ENCODE results near the gene GPI. TPM values are rescaled to one million over a fixed set of nuclear protein-coding genes. Genes with fewer than 3 reads are reported as not detected.

The GPI gene
- total and polyA plus RNA-seq, 2 of the 8 experiments (the other 6 are each of a cell fraction or from before 2014, with no cell fraction given): 171 to 360 TPM

- Histone ChIP-seq H2BK120ac (replicated peaks; ENCODE audit: low read depth, low read length) (no peak overlapping the region), H4K5ac (ENCODE audit: insufficient read length, low read depth, low read length) (no peak overlapping the region), H2BK20ac (ENCODE audit: low read length) (no peak overlapping the region), H3K4me2 (ENCODE audit: insufficient read depth in 1 of 2, low read depth in 2 of 2, low read length in 2 of 2) (no peak overlapping the region), H3K27ac (ENCODE audit: low read depth, low read length) (no peak overlapping the region), H3K27me3 (replicated peaks in 1 of 4; ENCODE audit: control insufficient read depth in 3 of 4, extremely low read depth in 1 of 4, insufficient read depth in 3 of 4, low read length in 3 of 4) (no peaks in the 10 kb centered on the region), H3K36me3 (ENCODE audit: control insufficient read depth in 2 of 4, insufficient read depth in 4 of 4, low read length in 3 of 4) (peaks cover 7 to 22% (median 14%) of the 10 kb centered on the region in 4 experiments), H2BK15ac (ENCODE audit: low read length) (no peak overlapping the region), H4K91ac (replicated peaks; ENCODE audit: insufficient read length, low read length) (no peak overlapping the region), H3K9ac (replicated peaks in 1 of 4; ENCODE audit: extremely low read depth in 1 of 4, low read depth in 3 of 4, low read length in 3 of 4) (no peak overlapping the region), H3K9me3 (ENCODE audit: insufficient read depth in 2 of 2, low read depth in 1 of 2, low read length in 1 of 2) (no peaks in the 10 kb centered on the region), H4K20me1 (replicated peaks in 1 of 2; ENCODE audit: control insufficient read depth in 1 of 2, insufficient read depth in 2 of 2, low read length in 2 of 2) (no peaks in the 10 kb centered on the region), H3K4me3 (ENCODE audit: extremely low read depth in 1 of 4, insufficient read depth in 2 of 4, low read depth in 3 of 4, low read length in 4 of 4) (no peak overlapping the region), H3K23me2 (ENCODE audit: low read depth, low read length) (no peaks in the 10 kb centered on the region), H2BK5ac (ENCODE audit: low read depth, low read length) (no peak overlapping the region), H3K4me1 (replicated peaks in 1 of 4; ENCODE audit: control insufficient read depth in 3 of 4, insufficient read depth in 4 of 4, low read length in 3 of 4) (no peaks in the 10 kb centered on the region; a peak in 1 of 7 replicates), H3K18ac (ENCODE audit: extremely low read depth, low read length) (no peak overlapping the region), H3K79me1 (ENCODE audit: low read depth, low read length) (no peaks in the 10 kb centered on the region), H4K8ac (ENCODE audit: extremely low read depth, insufficient read depth, low read length) (no peak overlapping the region), H3K56ac (replicated peaks; ENCODE audit: insufficient read length, low read depth, low read length) (no peak overlapping the region), H3K79me2 (ENCODE audit: control insufficient read depth in 1 of 2, insufficient read depth in 2 of 2, low read length in 2 of 2) (no peaks in the 10 kb centered on the region), H3K14ac (ENCODE audit: insufficient read length) (no peak overlapping the region), H2BK12ac (ENCODE audit: low read depth, low read length) (no peak overlapping the region), H3K23ac (ENCODE audit: insufficient read length) (no peak overlapping the region), H2AFZ (ENCODE audit: low read length) (no peak overlapping the region), H2AK5ac (ENCODE audit: low read depth, low read length) (no peak overlapping the region), H3K4ac (replicated peaks; ENCODE audit: insufficient read length, low read depth, low read length) (no peak overlapping the region)
- DNase-seq (ENCODE audit: low read depth in 1 of 2, low spot score in 2 of 2) (peak; percentile 65 to 93), FAIRE-seq (peak; percentile 78)
- CTCF ChIA-PET (ENCODE audit: partially characterized antibody): interaction anchor here (0.5 to 2.7 kb wide), 31 partner anchors 7 to 1091 kb away, joined by 3 to 27 read pairs (median 4); no protein-coding TSS in a partner anchor
- TF ChIP-seq, protein P1, sequence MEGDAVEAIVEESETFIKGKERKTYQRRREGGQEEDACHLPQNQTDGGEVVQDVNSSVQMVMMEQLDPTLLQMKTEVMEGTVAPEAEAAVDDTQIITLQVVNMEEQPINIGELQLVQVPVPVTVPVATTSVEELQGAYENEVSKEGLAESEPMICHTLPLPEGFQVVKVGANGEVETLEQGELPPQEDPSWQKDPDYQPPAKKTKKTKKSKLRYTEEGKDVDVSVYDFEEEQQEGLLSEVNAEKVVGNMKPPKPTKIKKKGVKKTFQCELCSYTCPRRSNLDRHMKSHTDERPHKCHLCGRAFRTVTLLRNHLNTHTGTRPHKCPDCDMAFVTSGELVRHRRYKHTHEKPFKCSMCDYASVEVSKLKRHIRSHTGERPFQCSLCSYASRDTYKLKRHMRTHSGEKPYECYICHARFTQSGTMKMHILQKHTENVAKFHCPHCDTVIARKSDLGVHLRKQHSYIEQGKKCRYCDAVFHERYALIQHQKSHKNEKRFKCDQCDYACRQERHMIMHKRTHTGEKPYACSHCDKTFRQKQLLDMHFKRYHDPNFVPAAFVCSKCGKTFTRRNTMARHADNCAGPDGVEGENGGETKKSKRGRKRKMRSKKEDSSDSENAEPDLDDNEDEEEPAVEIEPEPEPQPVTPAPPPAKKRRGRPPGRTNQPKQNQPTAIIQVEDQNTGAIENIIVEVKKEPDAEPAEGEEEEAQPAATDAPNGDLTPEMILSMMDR (IDR thresholded peaks at IDR 0.05; ENCODE audit: control extremely low read depth in 1 of 3, insufficient read depth in 1 of 3, low read depth in 1 of 3, low read length in 3 of 3): peak; percentile 86 to 95 (median 94)
- peak; percentile 84 to 85 for TF ChIP-seq RAD21 (IDR thresholded peaks at IDR 0.05 in 1 of 2, conservative IDR thresholded peaks at IDR 0.05 in 1 of 2; ENCODE audit: low read depth in 2 of 2, low read length in 2 of 2)
- TF ChIP-seq RBBP5 (IDR thresholded peaks at IDR 0.05; ENCODE audit: borderline replicate concordance, low read depth, low read length): no peak
- no peak for TF ChIP-seq SP4 (IDR thresholded peaks at IDR 0.05; ENCODE audit: low read length)
- WGBS, 2 experiments (ENCODE audit: extremely low coverage in 1 of 2, insufficient coverage in 1 of 2, insufficient read length in 1 of 2, insufficient replicate concordance in 2 of 2, low coverage in 1 of 2, low lambda C conversion rate in 2 of 2, missing lambda C conversion rate in 1 of 2): 47% methylated on average over 7 of the region's 7 CpGs; no CpG with 5 or more reads in 1 of the 2 experiments
- POLR2A ChIA-PET (ENCODE audit: partially characterized antibody): no interaction called here
Observed at GRCh38 chr19:34345947-34346351, 19.0 kb upstream of the GPI start.
